ENCODE measurements around the gene CXCL17.

Gene CXCL17

DNA sequence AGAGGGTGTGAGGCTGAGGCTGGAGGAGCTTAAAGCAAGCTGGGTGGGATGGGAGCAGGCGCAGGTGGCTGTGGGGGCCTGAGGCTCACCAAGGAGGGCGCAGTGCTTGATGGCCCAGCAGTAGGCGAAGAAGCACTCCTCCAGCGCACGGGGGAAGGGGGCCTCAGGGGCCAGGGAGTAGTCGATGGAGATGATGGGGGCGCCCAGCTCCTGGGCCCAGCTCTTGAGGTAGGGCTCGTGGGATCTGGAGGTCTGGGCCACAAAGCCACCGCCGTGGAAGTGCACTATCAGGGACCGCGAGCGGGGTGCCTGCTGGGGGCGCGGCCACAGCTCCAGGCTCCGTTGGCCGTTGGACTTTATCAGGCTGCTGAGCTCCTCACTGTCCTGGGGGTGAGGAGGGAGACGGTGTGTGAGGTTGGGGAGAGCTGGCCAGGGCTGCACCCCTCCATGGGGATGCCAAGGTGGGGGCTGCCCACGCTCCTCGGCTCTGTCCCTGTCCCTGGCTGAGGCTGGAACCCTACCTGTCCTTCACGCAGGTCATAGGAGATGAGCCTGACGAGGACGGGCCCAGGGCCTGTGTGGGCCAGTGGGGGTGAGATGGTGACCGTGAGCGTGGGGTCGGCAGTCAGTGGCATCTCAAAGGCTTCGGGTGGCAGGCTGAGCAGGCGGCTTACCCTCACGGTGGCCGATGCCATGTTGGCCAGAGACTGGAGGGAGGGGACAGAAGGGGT is 35.5 kb downstream of the CXCL17 start:
- no peak for FAIRE-seq
- TF ChIP-seq TAF1 (IDR thresholded peaks at IDR 0.05; ENCODE audit: low read depth, low read length), result no peak
- TF ChIP-seq SPI1 (IDR thresholded peaks at IDR 0.05; ENCODE audit: low read depth, low read length), result no peak
- no peak for TF ChIP-seq POLR2AphosphoS5 (IDR thresholded peaks at IDR 0.05; ENCODE audit: low read depth, low read length)
- no peak for TF ChIP-seq POU2F2 (IDR thresholded peaks at IDR 0.05; ENCODE audit: low read depth, low read length)
- no peak for TF ChIP-seq PAX5 (IDR thresholded peaks at IDR 0.05; ENCODE audit: insufficient read depth, low read length, severe bottlenecking)
- no peak for TF ChIP-seq POLR2A (IDR thresholded peaks at IDR 0.05; ENCODE audit: low read depth, low read length)

GRCh38 chr19:42406111-42406510 is 36.6 kb downstream of the CXCL17 start:
- TF ChIP-seq PAX5 (IDR thresholded peaks at IDR 0.05; ENCODE audit: insufficient read depth, low read length, severe bottlenecking), result no peak
- no peak for TF ChIP-seq TAF1 (IDR thresholded peaks at IDR 0.05; ENCODE audit: low read depth, low read length)
- TF ChIP-seq POU2F2 (IDR thresholded peaks at IDR 0.05; ENCODE audit: low read depth, low read length), result no peak
- no peak for TF ChIP-seq POLR2AphosphoS5 (IDR thresholded peaks at IDR 0.05; ENCODE audit: low read depth, low read length)
- no peak for TF ChIP-seq POLR2A (IDR thresholded peaks at IDR 0.05; ENCODE audit: low read depth, low read length)
- no peak for DNase-seq (ENCODE audit: insufficient read length, low spot score)
- FAIRE-seq, result no peak

More for the DNA sequence above, 35.5 kb downstream of the CXCL17 start:
- DNase-seq (ENCODE audit: insufficient read length, low spot score), result no peak

- TF ChIP-seq POU2F2 (IDR thresholded peaks at IDR 0.05; ENCODE audit: low read depth, low read length), result no peak
- no peak for TF ChIP-seq PAX5 (IDR thresholded peaks at IDR 0.05; ENCODE audit: insufficient read depth, low read length, severe bottlenecking)
- no peak for TF ChIP-seq POLR2AphosphoS5 (IDR thresholded peaks at IDR 0.05; ENCODE audit: low read depth, low read length)
- TF ChIP-seq POLR2A (IDR thresholded peaks at IDR 0.05; ENCODE audit: low read depth, low read length), result no peak
- TF ChIP-seq SPI1 (IDR thresholded peaks at IDR 0.05; ENCODE audit: low read depth, low read length), result no peak
- no peak for TF ChIP-seq TAF1 (IDR thresholded peaks at IDR 0.05; ENCODE audit: low read depth, low read length)
- DNase-seq (ENCODE audit: insufficient read length, low spot score) (no peak), FAIRE-seq (no peak)
Observed at GRCh38 chr19:42403586-42403985, 39.2 kb downstream of the CXCL17 start.

DNA sequence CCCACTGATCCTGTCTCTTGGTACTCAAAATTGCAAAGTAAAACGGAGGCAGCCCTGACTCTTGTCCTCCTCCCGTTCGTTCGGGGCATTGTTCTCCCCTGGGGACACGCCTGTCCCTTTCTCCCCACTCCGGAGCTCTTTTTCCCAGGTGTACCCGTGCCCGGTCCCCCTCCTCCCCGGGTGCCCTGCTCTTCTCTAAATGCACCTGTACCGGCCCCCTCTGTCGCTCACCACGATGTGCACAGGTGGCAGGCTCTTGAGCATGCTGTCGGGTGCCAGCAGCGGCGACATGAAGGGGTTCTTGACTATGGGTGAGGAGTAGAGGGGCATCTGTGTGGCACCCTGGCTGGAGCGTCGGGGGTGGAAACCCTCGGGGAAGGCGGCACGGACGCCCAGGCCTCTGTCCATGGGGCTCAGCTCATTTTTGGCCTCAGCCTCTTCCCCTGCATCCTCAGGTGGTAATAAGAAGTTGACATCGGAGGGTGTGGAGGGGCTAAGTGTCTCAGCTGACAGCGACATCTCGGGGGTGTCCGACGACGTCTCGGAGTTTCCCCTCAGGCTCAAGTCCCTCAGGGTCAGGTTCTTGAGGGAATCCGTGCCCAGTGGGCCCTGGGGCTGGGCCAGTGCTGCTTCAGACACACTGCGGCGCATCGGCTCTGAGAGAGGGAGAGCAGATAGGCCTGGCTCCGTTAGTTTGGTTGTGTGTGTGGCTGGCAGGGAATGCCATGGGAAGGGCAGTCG is 40.2 kb downstream of the CXCL17 start:
- no peak for FAIRE-seq
- DNase-seq (ENCODE audit: insufficient read length, low spot score), result no peak
- TF ChIP-seq SPI1 (IDR thresholded peaks at IDR 0.05; ENCODE audit: low read depth, low read length), result no peak
- TF ChIP-seq POU2F2 (IDR thresholded peaks at IDR 0.05; ENCODE audit: low read depth, low read length), result no peak
- TF ChIP-seq POLR2A (IDR thresholded peaks at IDR 0.05; ENCODE audit: low read depth, low read length), result no peak
- TF ChIP-seq PAX5 (IDR thresholded peaks at IDR 0.05; ENCODE audit: insufficient read depth, low read length, severe bottlenecking), result no peak
- TF ChIP-seq POLR2AphosphoS5 (IDR thresholded peaks at IDR 0.05; ENCODE audit: low read depth, low read length), result no peak
- no peak for TF ChIP-seq TAF1 (IDR thresholded peaks at IDR 0.05; ENCODE audit: low read depth, low read length)

DNA sequence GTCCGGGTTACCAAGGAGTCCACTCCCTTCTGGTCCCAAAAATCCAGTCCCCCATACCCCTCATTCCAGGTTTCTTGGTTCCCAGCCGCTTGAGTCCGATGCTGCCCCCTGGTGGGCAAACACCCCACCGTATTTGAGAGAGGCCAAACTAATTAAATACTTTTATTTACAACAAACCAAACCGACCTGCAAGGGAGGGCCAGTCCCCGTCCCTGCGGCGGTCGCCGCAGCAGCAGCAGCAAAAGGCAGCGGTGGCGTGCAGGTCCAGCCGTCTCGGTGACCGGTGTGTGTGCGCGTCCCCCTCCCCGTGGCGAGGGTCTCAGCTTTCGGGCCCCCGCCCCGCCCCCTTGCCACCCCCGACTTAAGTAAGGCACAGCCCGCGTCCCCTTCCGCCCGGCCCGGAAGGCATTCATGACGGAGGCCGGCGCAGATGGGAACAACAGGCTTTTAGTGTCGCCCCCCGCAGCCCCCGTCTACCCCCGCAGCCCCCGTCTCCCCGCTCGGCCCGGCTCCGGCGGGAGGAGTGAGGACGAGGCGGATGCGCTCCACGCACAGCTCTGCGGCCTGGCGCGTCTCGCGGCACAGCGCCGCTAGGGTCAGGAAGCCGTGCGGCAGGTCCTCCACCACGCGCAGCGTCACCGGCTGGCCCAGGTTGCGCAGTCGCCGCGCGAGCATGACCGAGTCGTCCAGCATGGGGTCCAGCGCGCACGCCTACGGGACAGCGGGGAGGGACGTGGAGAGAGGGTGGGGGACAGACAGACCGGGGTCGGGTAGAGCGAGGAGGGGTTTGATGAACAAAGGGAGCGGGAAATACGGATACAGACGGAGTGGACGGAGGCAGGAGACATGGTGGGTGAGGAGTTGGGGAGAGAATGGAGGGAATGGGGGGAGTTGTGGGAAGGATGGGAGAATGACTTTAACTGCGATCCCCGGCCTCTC is 41.1 kb downstream of the CXCL17 start:
- DNase-seq (ENCODE audit: insufficient read length, low spot score), result peak; percentile 71
- TF ChIP-seq PAX5 (IDR thresholded peaks at IDR 0.05; ENCODE audit: insufficient read depth, low read length, severe bottlenecking) (no peak), SPI1 (IDR thresholded peaks at IDR 0.05; ENCODE audit: low read depth, low read length) (no peak)
- peak; percentile 93 for FAIRE-seq

GRCh38 chr19:42400404-42400803 is 42.3 kb downstream of the CXCL17 start:
- DNase-seq (ENCODE audit: insufficient read length, low spot score) (no peak), FAIRE-seq (no peak)
- TF ChIP-seq POLR2A (IDR thresholded peaks at IDR 0.05; ENCODE audit: low read depth, low read length) (no peak), PAX5 (IDR thresholded peaks at IDR 0.05; ENCODE audit: insufficient read depth, low read length, severe bottlenecking) (no peak), TAF1 (IDR thresholded peaks at IDR 0.05; ENCODE audit: low read depth, low read length) (no peak)

- FAIRE-seq (no peak), DNase-seq (ENCODE audit: insufficient read length, low spot score) (no peak)
- TF ChIP-seq POLR2A (IDR thresholded peaks at IDR 0.05; ENCODE audit: low read depth, low read length), result no peak
- no peak for TF ChIP-seq POLR2AphosphoS5 (IDR thresholded peaks at IDR 0.05; ENCODE audit: low read depth, low read length)
- TF ChIP-seq SPI1 (IDR thresholded peaks at IDR 0.05; ENCODE audit: low read depth, low read length), result no peak
- no peak for TF ChIP-seq TAF1 (IDR thresholded peaks at IDR 0.05; ENCODE audit: low read depth, low read length)
- no peak for TF ChIP-seq POU2F2 (IDR thresholded peaks at IDR 0.05; ENCODE audit: low read depth, low read length)
- no peak for TF ChIP-seq PAX5 (IDR thresholded peaks at IDR 0.05; ENCODE audit: insufficient read depth, low read length, severe bottlenecking)
Observed at GRCh38 chr19:42397263-42398166, 45.2 kb downstream of the CXCL17 start.

GRCh38 chr19:42396381-42397262 is 46.1 kb downstream of the CXCL17 start:
- TF ChIP-seq POLR2AphosphoS5 (IDR thresholded peaks at IDR 0.05; ENCODE audit: low read depth, low read length) (peak; percentile 84), SPI1 (IDR thresholded peaks at IDR 0.05; ENCODE audit: low read depth, low read length) (peak; percentile 19; the same call in 1 of the 2 replicates), POLR2A (IDR thresholded peaks at IDR 0.05; ENCODE audit: low read depth, low read length) (peak; percentile 84), TAF1 (IDR thresholded peaks at IDR 0.05; ENCODE audit: low read depth, low read length) (peak; percentile 49; the same call in 1 of the 2 replicates), POU2F2 (IDR thresholded peaks at IDR 0.05; ENCODE audit: low read depth, low read length) (peak; percentile 44; the same call in 1 of the 2 replicates), PAX5 (IDR thresholded peaks at IDR 0.05; ENCODE audit: insufficient read depth, low read length, severe bottlenecking) (no peak)
- FAIRE-seq (peak; percentile 99), DNase-seq (ENCODE audit: insufficient read length, low spot score) (peak; percentile 100)

All from GM12891 (cell line).